Neural crest cell (in vitro differentiated cells): ENCODE data around the gene AQP12B. TPM values are rescaled to one million over a fixed set of nuclear protein-coding genes. Genes with fewer than 3 reads are reported as not detected.
"Not testable (repeated sequence)": the region's sequence is repeated elsewhere in the genome, so short reads cannot be mapped to it uniquely, and the experiment has no call there.

ENCODE experiments used
- DNase-seq: peaks from one replicate; pipeline ENCODE4 v3.0.0; 2021; ENCODE audit warnings: low read depth, mixed read lengths, low spot score
- H3K27ac Mint-ChIP-seq: one replicate; pipeline ENCODE4 v1.8.0; 2021; ENCODE audit warnings: mild to moderate bottlenecking, mixed read lengths; ENCODE audit not compliant: unreplicated experiment
- H3K27me3 Mint-ChIP-seq: 2 replicates; pipeline ENCODE4 v1.8.0; 2021; ENCODE audit warnings: low read depth, mild to moderate bottlenecking, mixed read lengths
- H3K36me3 Mint-ChIP-seq: 2 replicates; pipeline ENCODE4 v1.8.0; 2021; ENCODE audit warnings: low read depth, mild to moderate bottlenecking, mixed read lengths
- H3K4me1 Mint-ChIP-seq: 2 replicates; pipeline ENCODE4 v1.8.0; 2021; ENCODE audit warnings: mixed read lengths
- H3K4me3 Mint-ChIP-seq: one replicate; pipeline ENCODE4 v1.8.0; 2021; ENCODE audit warnings: mild to moderate bottlenecking, mixed read lengths
- H3K9me3 Mint-ChIP-seq: 2 replicates; pipeline ENCODE4 v1.8.0; 2021; ENCODE audit warnings: mixed read lengths
- total RNA-seq: library from RNA; stranded (reverse); gene quantifications from 2 replicates; pipeline ENCODE4 v1.2.1, GENCODE V29; 2021
- TF ChIP-seq, protein P1 (sequence below): fragments of 200-600 bp; sonication (generic); conservative IDR thresholded peaks from 2 replicates; pipeline ENCODE4 v1.5.0; 2021; ENCODE audit warnings: antibody characterized with exemption, mild to moderate bottlenecking

AQP12B gene
- total RNA-seq, 1 donor from 2014 or later, result not detected

- no peaks in the 10 kb centered on the region for H3K4me1 Mint-ChIP-seq
- no peak overlapping the region for H3K4me3 Mint-ChIP-seq
- no peak overlapping the region for H3K27ac Mint-ChIP-seq
- no peaks in the 10 kb centered on the region for H3K36me3 Mint-ChIP-seq
- TF ChIP-seq, protein P1, sequence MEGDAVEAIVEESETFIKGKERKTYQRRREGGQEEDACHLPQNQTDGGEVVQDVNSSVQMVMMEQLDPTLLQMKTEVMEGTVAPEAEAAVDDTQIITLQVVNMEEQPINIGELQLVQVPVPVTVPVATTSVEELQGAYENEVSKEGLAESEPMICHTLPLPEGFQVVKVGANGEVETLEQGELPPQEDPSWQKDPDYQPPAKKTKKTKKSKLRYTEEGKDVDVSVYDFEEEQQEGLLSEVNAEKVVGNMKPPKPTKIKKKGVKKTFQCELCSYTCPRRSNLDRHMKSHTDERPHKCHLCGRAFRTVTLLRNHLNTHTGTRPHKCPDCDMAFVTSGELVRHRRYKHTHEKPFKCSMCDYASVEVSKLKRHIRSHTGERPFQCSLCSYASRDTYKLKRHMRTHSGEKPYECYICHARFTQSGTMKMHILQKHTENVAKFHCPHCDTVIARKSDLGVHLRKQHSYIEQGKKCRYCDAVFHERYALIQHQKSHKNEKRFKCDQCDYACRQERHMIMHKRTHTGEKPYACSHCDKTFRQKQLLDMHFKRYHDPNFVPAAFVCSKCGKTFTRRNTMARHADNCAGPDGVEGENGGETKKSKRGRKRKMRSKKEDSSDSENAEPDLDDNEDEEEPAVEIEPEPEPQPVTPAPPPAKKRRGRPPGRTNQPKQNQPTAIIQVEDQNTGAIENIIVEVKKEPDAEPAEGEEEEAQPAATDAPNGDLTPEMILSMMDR, result no peak
- H3K9me3 Mint-ChIP-seq, result no peaks in the 10 kb centered on the region
- peaks cover 11% of the 10 kb centered on the region for H3K27me3 Mint-ChIP-seq
- no peak for DNase-seq
These were observed 19.9 kb upstream of the AQP12B start for GRCh38 chr2:240702640-240703011.

GRCh38 chr2:240701736-240702639, 19.3 kb upstream of the AQP12B start:
- Mint-ChIP-seq H3K36me3 (no peaks in the 10 kb centered on the region), H3K9me3 (no peaks in the 10 kb centered on the region), H3K27me3 (peaks cover 4% of the 10 kb centered on the region), H3K4me1 (no peaks in the 10 kb centered on the region), H3K27ac (no peak overlapping the region), H3K4me3 (no peak overlapping the region)
- TF ChIP-seq, protein P1, result no peak
- DNase-seq, result no peak

DNA sequence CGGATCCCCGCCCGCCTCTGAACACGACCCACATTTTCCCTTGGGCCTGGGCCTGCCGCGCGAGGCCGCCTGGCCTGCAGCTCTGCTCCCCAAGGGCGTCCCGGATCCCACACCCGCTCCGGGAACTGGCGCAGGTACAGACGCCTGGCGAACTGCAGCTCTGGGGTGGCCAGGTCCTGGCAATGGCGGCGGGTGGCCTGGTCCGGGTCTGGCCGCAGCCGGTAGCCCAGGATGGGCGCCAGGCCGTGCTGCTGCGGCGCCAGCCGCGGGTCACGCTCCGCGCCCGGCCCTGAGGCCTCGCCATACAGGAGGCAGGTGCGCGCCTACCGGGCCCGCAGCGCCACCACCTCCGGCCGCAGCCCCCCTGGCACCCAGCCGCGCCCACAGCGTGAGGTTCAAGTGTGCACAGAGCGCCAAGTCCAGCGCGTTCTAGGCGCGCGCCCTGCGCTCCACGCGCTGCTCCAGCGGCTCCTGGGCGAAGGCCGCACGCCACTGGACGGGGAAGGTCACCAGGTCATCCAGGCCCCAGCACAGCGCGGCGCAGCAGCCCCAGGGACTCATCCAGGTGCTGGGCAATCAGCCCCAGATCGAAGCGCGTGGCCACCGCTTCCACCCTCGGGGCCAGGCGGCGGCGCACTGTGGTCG, 18.5 kb upstream of the AQP12B start:
- H3K9me3 Mint-ChIP-seq, result no peaks in the 10 kb centered on the region
- no peaks in the 10 kb centered on the region for H3K36me3 Mint-ChIP-seq
- DNase-seq, result no peak
- peaks cover 3% of the 10 kb centered on the region for H3K27me3 Mint-ChIP-seq
- no peak overlapping the region for H3K27ac Mint-ChIP-seq
- H3K4me1 Mint-ChIP-seq, result no peaks in the 10 kb centered on the region
- no peak overlapping the region for H3K4me3 Mint-ChIP-seq
- TF ChIP-seq, protein P1, result no peak

DNA sequence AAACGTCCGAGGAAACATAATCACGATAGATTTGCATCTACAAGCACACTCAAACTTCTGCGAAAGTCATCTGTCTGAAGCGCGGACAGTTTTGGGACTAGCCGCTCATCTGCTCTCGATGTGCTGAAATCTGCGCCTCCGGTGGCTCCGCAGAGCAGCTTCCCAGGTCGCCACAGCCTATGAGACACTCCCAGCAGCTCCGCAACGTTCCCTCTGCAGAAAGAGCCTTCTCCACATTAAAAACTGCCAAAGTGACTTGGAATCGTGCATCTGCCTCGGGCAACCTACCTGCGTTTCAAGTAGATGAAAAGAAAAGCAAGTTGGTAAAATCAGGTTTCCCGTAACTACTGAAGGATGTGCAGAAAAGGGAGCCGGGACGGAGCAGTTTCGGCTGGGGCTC, 17.9 kb upstream of the AQP12B start:
- not testable (repeated sequence) for DNase-seq, H3K4me1 Mint-ChIP-seq, H3K36me3 Mint-ChIP-seq, H3K27me3 Mint-ChIP-seq, H3K27ac Mint-ChIP-seq, H3K9me3 Mint-ChIP-seq, H3K4me3 Mint-ChIP-seq

DNA sequence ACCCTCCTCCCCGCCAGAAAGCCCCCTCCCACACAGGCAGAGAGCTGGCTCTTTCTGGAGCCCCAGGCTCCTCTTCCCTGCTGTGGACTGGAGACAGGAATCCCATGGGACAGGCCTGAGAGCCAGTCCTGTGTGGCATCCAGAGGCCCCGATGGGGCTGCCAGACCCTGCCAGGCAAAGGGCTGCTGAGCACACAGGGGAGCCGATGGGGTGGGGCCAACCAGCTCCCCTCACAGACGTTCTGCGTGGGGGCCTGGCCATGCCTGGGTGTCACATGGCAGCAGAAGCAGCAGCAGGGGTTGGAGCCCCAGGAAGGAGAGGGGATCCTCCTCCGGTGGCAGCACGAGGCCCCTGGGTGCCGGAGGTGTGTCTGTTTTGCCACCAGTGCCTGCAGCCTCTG, 17.1 kb upstream of the AQP12B start:
- H3K27ac Mint-ChIP-seq, H3K4me1 Mint-ChIP-seq, H3K27me3 Mint-ChIP-seq, H3K4me3 Mint-ChIP-seq, DNase-seq, H3K36me3 Mint-ChIP-seq, H3K9me3 Mint-ChIP-seq: not testable (repeated sequence)

DNA sequence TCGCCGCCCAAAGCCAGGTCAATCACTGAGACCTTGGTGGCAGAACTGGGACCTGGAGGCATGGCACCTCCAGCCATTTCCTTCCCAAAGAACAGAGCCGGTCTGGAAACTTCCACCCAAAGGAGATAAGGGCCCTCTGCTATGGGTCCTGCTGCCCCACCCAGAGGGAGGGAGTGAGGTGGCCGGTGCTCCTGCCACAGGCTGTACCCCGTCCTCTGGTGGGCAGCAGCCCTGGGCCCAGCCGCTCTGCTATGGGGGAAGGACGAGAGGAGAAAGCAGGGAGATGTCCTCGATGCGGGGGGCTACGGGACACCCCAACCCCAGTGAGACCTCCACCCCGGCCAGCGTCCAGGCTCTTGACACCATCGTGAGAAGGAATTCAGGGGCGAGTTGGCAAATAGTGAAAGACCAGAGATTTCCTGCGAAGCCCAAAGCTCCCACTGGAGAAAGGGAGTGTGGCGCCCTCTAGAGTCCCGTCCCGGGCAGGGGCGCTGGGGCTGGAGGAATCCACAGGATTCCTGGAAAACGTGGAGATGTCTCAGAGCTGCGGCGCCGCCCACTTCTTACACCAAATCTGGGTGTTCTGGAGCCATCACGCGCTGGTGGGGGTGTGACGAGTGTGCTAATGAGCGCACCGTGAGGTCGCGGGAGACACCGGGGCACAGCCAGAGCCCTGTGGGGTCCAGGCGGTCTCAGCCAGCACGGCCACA, 16.3 kb upstream of the AQP12B start:
- H3K4me1 Mint-ChIP-seq, DNase-seq, H3K27ac Mint-ChIP-seq, H3K27me3 Mint-ChIP-seq, H3K36me3 Mint-ChIP-seq, H3K4me3 Mint-ChIP-seq, H3K9me3 Mint-ChIP-seq: not testable (repeated sequence)

- not testable (repeated sequence) for H3K9me3 Mint-ChIP-seq, H3K27me3 Mint-ChIP-seq, H3K36me3 Mint-ChIP-seq, H3K27ac Mint-ChIP-seq, DNase-seq, H3K4me3 Mint-ChIP-seq, H3K4me1 Mint-ChIP-seq
These were observed 13.8 kb upstream of the AQP12B start for GRCh38 chr2:240696469-240696868.

- H3K4me1 Mint-ChIP-seq, H3K27ac Mint-ChIP-seq, H3K27me3 Mint-ChIP-seq, H3K4me3 Mint-ChIP-seq, H3K36me3 Mint-ChIP-seq, H3K9me3 Mint-ChIP-seq, DNase-seq: not testable (repeated sequence)
These were observed 12.9 kb upstream of the AQP12B start for GRCh38 chr2:240695593-240695992.

GRCh38 chr2:240694304-240694703, 11.6 kb upstream of the AQP12B start:
- H3K4me3 Mint-ChIP-seq, DNase-seq, H3K9me3 Mint-ChIP-seq, H3K4me1 Mint-ChIP-seq, H3K36me3 Mint-ChIP-seq, H3K27me3 Mint-ChIP-seq, H3K27ac Mint-ChIP-seq: not testable (repeated sequence)
